Skeletal muscle satellite cell (primary cell): ENCODE data around the gene COMP.

ENCODE experiments used
- H3K27me3 ChIP-seq: 2 replicates; pipeline ENCODE4 v1.7.0; 2013; ENCODE audit warnings: low read length; ENCODE audit not compliant: control insufficient read depth, insufficient read depth
- H3K36me3 ChIP-seq: 2 replicates; pipeline ENCODE4 v1.7.0; 2013; ENCODE audit warnings: mild to moderate bottlenecking, control low read depth, low read length; ENCODE audit not compliant: insufficient read depth
- H3K4me1 ChIP-seq: 2 replicates; pipeline ENCODE4 v1.7.0; 2013; ENCODE audit warnings: low read length; ENCODE audit not compliant: control insufficient read depth, insufficient read depth
- H3K4me2 ChIP-seq: 2 replicates; pipeline ENCODE4 v1.7.0; 2013; ENCODE audit warnings: mild to moderate bottlenecking, low read length
- H3K4me3 ChIP-seq: 2 replicates; pipeline ENCODE4 v1.7.0; 2013; ENCODE audit warnings: low read length
- H3K9ac ChIP-seq: 2 replicates; pipeline ENCODE4 v1.7.0; 2013; ENCODE audit warnings: mild to moderate bottlenecking, low read depth, low read length, moderate library complexity
- H3K9me3 ChIP-seq: replicated peaks from 2 replicates; pipeline ENCODE4 v1.7.0; 2013; ENCODE audit warnings: mild to moderate bottlenecking, control low read depth, low read length

COMP gene

DNA sequence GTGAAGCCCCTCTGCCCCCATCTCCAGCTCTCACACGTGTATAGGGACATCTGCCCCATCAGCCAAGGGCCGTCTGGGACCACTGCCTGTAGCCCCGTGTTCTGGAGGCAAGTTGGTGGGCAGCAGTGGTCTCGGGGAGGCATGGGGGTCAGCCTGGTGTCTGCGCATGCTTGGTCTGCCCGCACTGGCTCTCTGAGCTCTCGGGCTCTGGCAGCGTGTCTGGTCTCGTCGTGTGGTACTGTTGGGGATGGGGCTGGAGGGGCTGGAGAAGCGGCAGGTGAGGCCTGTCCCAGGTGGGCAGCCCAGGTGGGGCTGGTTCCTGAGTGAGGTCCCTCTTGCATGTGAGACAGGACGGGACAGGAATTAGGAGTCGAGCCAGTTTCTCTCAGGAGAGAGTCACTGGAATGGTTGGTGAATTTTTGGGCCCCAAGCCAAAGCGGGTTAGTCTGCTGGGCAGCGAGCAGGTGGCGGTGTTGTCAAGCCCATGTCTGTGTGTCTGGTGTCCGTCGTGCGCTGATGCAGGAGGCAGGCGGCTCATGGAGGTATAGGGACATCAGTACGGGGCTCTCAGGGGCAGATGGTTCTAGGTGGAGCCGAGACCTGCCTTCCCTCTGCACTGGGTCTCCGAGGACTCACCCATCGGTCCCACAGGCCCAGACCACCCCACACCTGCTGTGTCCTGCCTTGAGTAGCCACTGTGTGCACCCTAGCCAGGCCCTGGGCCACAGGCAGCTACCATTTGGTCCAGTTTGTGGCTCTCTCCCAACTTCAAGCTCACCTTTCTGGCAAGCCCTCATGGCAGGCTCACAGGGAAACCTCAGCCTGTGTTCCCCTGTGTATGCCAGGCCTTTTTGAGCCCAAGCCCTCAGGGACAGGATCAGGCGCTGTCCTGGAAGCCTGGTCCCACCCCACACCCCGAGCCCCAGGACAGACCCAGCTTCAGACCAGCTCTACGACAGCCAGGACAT lies 18.2 kb downstream of the COMP start:
- Histone ChIP-seq H3K36me3 (no peaks in the 10 kb centered on the region), H3K9ac (no peak overlapping the region), H3K9me3 (no peaks in the 10 kb centered on the region), H3K27me3 (no peaks in the 10 kb centered on the region), H3K4me2 (no peak overlapping the region), H3K4me3 (no peak overlapping the region), H3K4me1 (peaks cover 26% of the 10 kb centered on the region)

DNA sequence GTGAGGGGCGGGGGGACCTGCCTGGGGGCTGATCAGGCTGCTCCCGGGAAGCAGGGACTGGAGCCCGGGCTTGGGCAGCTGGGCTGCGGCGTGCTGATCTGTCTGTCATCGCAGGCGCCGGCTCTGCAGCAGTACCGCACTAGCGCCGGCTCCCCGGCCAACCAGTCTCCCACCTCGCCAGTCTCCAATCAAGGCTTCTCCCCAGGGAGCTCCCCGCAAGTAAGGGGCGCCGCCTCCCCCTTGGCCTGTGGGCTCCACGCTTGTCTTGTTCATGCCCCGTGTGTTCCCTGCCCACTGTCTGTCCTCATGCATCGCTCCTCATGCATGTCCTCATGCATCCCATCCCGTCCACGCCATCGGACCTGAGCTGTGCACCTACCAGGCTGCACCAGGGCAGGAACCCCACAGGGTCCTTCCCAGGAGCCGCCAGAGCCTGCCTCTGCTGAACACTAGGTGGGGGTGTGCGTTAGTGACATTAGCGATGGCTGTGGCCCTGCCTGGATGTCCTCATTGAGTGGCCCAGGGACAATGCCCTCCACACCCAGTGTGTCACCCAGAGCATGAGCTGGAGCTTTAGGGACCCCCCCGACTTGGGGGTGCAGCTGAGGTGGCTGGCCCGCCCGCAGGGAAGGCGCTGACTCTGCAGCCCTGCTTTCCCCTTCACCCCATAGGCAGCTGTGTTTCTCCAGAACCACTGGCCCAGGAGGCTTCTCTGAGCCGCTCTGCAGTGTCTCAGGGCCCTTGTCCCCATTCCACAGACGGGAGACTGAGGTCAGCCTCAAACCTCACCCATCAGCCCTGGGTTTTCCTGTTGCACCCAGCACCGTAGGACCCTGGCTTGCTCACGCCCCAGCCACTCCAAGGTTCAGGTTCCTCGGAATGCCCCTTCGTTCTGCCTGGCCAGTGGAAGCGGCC lies 19.5 kb downstream of the COMP start:
- H3K4me3 ChIP-seq = no peak overlapping the region
- no peak overlapping the region for H3K9ac ChIP-seq
- no peak overlapping the region for H3K4me2 ChIP-seq
- no peaks in the 10 kb centered on the region for H3K9me3 ChIP-seq
- no peaks in the 10 kb centered on the region for H3K36me3 ChIP-seq
- no peaks in the 10 kb centered on the region for H3K27me3 ChIP-seq
- H3K4me1 ChIP-seq = peaks cover 22% of the 10 kb centered on the region

DNA sequence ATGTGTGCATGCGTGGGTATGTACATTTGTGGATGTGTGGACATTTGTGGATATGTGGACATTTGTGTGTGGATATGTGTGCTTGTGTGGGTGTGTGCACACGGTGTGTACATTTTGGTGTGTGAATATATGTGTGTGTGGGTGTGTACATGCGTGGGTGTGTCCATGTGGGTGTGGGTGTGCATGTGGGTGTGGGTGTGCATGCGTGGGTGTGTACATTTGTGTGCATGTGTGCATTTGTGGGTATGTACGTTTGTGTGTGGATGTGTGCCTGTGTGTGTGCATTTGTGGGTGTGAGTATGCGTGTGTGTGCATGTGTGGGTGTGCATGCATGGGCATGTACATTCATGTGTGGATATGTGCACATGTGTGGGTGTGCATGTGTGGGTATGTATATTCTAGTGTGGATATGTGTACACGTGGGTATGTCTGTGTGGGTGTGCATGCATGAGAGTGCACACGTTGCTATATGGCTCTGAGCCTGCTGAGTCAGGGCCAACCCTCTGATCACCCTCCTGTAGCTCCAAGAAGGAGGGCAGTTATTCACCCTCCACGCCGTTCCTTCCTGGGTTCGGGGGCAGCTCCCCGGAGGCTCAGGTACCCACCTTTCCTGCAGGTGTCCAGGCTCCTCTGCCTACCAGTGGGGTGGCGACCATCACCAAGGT lies 20.3 kb downstream of the COMP start:
- Histone ChIP-seq H3K4me1 (peaks cover 14% of the 10 kb centered on the region), H3K27me3 (no peaks in the 10 kb centered on the region), H3K36me3 (no peaks in the 10 kb centered on the region), H3K4me3 (no peak overlapping the region), H3K4me2 (no peak overlapping the region), H3K9me3 (no peaks in the 10 kb centered on the region), H3K9ac (no peak overlapping the region)

DNA sequence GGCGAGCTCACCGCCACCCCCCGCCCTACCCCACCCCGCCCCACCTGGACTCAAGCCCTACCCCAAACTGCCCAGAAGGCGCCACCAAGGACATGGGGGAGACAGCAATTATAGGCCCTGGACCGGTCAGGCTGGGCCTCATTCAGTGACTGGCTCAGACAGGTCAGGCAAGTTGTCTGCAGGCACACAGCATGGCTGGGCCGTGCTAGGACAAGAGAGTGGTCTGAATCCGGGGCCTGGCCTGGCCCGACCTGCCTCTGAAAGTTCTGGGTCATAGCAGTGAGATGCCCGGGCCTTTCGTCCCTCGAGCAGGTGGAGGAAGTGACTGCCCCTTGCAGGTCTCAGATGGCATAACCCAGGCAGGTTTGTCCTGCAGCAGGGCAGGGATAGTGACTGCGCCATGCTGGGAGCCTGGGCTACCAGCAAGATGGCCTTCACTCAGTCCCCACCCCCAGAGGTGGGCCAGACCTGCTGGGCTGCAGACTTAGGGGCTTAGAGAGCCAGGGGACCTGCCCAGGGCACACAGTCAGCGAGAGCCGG lies 21.0 kb downstream of the COMP start:
- H3K9ac ChIP-seq = no peak overlapping the region
- H3K4me1 ChIP-seq = peaks cover 14% of the 10 kb centered on the region
- H3K4me3 ChIP-seq = no peak overlapping the region
- no peak overlapping the region for H3K4me2 ChIP-seq
- H3K27me3 ChIP-seq = no peaks in the 10 kb centered on the region
- no peaks in the 10 kb centered on the region for H3K9me3 ChIP-seq
- H3K36me3 ChIP-seq = no peaks in the 10 kb centered on the region

DNA sequence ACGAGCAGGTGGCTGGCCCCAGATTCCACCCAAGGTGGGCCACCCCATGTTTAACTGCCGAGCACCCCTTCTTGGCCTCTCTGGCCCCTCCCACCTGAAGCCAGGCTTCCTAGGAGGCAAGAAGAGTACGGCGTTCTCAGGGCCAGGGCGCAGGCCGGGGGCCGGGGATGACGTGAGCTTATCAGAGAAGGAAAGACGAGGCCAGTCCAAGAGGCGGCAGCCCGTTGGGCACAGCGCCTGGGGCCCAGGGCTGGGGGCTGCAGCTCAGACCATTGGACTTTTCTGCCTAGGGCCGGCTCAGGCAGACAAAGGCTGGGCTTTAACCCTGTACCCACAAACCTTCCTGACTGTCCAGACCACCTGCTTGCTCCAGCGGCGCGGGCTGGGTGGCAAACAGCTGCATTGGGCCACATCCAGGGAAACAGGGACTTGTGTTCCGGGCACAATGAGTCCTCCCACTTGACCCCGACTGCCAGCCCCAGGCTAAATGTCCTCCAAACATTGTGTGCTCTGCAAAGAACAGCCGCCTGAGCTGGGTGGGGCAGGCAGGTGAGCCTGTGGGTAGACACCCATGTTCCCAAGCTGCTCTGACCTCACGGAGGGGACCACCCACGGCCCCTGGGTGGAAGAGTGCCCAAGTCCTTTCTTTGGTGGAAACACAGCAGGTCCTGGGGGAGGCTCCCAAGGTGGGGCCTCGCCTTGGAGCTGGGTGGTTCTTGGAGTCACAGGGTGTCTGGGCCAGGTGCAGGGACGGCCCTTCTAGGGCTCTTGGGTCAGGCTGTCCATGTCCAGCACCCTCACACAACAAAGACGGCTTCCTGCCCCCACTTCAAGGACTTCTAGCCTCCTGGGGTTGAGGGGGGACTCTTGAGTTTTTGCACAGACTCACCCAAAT lies 21.9 kb downstream of the COMP start:
- Histone ChIP-seq H3K9ac (no peak overlapping the region), H3K4me2 (no peak overlapping the region), H3K4me3 (no peak overlapping the region), H3K4me1 (peaks cover 23% of the 10 kb centered on the region), H3K36me3 (no peaks in the 10 kb centered on the region), H3K9me3 (no peaks in the 10 kb centered on the region), H3K27me3 (no peaks in the 10 kb centered on the region)

DNA sequence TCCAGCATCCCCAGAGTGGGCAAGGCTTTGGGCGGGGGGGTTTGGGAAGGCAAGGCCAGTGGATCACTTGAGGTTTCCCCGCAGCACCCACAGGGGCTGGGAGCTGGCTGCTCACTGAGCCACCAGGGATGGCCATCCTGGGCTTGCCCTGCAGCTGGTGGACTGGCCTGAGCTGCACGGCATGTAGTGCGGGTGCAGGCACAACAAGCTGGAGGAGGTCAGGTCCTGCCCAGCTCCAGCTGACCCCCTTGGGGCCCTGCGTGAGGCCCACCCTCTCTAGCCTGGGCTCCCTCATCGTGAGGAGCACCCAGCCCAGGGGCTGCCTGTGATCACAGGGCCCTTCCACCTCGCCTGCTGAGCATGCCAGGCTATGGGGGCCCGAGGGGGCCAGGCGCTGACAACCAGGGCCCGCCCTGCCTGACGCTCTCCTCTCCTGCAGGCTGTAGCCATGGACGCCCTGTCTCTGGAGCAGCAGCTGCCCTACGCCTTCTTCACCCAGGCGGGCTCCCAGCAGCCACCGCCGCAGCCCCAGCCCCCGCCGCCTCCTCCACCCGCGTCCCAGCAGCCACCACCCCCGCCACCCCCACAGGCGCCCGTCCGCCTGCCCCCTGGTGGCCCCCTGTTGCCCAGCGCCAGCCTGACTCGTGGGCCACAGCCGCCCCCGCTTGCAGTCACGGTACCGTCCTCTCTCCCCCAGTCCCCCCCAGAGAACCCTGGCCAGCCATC lies 22.9 kb downstream of the COMP start:
- Histone ChIP-seq H3K36me3 (no peaks in the 10 kb centered on the region), H3K27me3 (no peaks in the 10 kb centered on the region), H3K4me3 (no peak overlapping the region), H3K9me3 (no peaks in the 10 kb centered on the region), H3K4me2 (no peak overlapping the region), H3K4me1 (peaks cover 33% of the 10 kb centered on the region), H3K9ac (no peak overlapping the region)

DNA sequence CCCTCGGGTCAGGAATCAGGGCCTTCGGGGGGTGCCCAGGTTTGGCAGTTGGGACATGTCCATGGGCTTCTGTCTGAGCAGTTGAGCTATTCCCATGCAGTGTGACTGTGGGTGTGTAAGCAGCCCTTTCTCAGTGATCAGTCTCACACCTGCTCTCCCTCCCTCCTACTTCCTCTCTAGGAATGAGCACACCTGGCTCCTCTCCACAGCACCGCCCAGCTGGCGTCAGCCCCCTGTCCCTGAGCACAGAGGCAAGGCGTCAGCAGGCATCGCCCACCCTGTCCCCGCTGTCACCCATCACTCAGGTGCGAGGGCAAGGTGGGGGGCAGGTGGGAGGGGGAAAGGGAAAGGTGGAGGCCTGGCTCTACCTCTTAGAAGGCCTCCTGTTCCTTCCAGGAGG lies 25.9 kb downstream of the COMP start:
- Histone ChIP-seq H3K27me3 (no peaks in the 10 kb centered on the region), H3K9me3 (no peaks in the 10 kb centered on the region), H3K4me3 (no peak overlapping the region), H3K4me2 (no peak overlapping the region), H3K36me3 (no peaks in the 10 kb centered on the region), H3K4me1 (peaks cover 47% of the 10 kb centered on the region), H3K9ac (no peak overlapping the region)

DNA sequence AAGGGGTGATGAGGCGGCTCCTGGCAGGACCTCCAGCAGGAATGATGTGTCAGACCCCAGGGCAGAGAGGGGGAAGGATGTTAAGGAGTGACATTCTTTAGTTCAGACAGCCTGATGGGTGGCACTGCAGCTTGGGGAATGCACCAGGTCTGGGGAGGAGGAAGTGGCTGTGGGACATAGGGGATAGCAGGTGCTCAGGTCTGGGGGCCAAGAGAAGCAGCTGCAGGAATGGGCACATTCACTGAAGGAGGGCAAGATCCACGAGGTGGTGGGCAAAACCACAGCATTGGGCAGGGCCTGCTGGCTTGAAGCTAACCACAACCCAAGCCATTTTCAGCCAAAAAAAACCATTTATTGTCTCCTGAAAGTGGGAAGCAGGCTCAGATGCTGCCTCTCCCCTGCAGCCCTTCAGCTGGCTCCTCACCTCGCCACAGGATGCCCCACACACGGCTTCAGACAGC lies 26.5 kb downstream of the COMP start:
- Histone ChIP-seq H3K9ac (peak overlapping the region; percentile 18), H3K9me3 (no peaks in the 10 kb centered on the region), H3K4me1 (peaks cover 47% of the 10 kb centered on the region), H3K4me3 (peak overlapping the region; percentile 6), H3K4me2 (peak overlapping the region; percentile 69), H3K27me3 (no peaks in the 10 kb centered on the region), H3K36me3 (no peaks in the 10 kb centered on the region)

DNA sequence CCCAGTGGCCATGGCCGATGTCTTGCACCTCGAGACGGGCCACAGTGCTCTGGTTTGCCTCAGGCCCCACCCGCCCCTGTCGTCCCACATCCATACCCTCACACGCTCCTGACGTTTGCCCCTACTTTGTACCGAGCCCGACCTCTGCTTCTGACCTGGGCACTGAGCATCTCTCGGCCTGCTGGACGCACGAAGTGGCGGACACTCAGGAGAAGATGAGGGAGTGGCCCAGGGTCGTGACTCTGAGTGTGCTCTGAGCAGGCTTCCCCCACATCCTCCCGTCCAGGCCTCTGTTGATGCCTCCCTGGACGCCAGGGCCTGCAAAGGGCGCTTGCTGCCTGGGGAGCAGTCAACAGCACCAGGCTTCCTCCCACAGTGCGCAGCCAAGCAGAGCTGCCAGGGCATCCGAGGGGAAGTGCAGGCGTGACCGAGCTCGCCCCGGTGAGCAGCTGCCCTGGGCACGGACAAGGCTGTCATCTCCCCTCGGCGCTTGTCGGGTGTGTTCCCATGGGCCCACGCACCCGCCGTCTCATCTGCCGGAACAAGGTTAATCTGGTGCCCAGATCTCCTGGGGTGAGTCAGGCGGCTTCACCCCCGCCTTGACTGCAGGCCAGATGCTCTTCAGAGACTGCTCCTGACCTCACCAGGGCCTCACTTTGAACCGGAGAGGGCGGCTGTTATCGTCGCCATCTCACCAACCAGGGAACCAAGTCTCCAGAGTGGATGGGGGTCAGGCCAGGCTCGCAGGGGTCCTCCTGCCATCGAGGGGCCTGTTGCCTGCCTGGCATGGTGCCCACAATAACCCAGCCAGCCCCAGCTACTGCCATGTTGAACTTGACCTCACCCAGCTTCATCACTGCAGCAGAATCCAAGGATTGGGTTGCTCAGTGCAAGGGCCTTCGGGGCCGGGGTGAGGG lies 27.2 kb downstream of the COMP start:
- H3K36me3 ChIP-seq = no peaks in the 10 kb centered on the region
- peak overlapping the region; percentile 6 for H3K4me3 ChIP-seq
- H3K4me1 ChIP-seq = peaks cover 45% of the 10 kb centered on the region
- H3K9ac ChIP-seq = peak overlapping the region; percentile 18
- H3K4me2 ChIP-seq = peak overlapping the region; percentile 69
- H3K9me3 ChIP-seq = no peaks in the 10 kb centered on the region
- no peaks in the 10 kb centered on the region for H3K27me3 ChIP-seq
